Germinal center (tissue), 1 donor: ENCODE results near the gene CBLB.

Source experiments
- DNase-seq: peaks from one replicate; pipeline ENCODE4 v3.0.0; 2012; ENCODE audit warnings: mixed read lengths, low spot score

Gene CBLB

DNA sequence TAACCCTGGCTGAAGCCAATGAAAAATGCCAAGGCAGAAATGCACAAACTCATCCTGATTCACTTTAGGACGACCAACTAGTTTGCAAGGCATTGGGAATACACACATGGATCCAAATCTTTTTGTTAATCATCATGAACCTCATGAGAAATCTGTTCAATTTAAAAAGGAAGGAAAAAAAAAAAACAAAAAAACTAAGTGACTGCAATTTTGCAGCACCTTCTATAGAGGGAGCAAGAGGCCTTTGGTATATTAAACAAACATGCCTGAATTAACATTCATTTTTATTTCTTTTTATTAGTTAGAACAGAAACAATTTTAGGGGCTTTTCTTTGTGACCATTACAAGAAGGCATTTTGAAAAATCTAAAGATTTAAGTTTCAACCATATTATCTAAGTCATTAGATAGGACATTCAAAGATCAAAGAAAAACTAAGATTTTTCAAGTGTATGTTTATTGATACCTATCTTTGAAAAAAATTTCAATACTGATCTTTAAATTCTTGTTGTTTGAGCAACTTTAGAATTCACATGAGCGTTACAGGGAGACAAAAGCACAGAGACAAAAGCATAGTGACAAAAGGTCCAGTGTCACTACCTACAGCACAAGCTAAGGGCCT, 182.4 kb downstream of the CBLB start:
- peak; percentile 40 for DNase-seq

- DNase-seq, result no peak
These were observed 188.9 kb downstream of the CBLB start for GRCh38 chr3:105679951-105680350.

DNA sequence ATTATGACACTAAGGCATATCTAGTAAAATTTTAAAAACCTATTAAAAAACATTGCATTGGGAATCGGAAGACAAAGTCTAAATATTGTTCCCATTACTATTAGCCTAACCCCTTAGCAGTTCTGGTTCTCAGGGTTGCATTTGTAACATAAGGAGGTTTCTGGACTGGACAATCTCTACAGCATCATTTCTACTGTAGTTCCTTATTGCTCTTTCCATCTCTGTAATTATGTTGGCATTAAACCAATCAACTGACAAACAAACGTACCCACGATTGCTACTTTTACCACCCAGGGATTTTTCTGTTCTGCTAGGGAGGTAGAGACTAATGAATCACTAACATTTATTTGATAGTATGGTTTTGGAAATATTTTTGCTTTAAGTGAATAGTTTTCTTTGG, 190.8 kb downstream of the CBLB start:
- no peak for DNase-seq

- no peak for DNase-seq
These were observed 192.1 kb downstream of the CBLB start for GRCh38 chr3:105676621-105677300.

DNA sequence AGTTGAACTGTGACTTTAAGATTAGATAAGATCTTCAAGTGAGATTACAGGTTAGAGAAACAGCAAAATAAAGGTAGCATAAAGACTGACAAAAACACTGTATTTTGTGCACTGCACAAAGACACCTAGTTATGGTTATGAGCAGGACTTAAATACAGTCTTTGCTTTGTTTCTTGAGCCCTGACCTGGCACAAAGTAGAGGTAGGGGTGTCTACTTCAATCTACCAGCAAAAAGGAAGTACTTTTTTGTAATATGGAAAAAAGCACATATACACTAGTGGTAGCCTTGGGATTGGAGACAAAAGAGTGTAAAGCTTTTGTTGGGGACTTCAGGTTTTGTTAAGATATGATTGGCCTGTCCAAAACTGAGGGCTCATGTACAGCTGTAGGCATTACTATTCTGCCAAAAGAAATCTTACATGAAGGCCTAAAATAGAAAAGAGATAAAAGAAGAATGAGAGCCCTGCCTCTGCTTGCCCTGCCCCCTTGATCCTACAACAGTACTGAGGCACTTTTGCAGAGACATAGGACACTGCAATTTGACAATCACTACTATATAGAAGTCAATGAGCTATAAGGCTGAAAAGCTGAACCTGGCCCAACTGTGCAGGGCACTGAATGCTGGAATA, 194.3 kb downstream of the CBLB start:
- DNase-seq, result no peak

- no peak for DNase-seq
These were observed 195.8 kb downstream of the CBLB start for GRCh38 chr3:105672996-105673395.

DNA sequence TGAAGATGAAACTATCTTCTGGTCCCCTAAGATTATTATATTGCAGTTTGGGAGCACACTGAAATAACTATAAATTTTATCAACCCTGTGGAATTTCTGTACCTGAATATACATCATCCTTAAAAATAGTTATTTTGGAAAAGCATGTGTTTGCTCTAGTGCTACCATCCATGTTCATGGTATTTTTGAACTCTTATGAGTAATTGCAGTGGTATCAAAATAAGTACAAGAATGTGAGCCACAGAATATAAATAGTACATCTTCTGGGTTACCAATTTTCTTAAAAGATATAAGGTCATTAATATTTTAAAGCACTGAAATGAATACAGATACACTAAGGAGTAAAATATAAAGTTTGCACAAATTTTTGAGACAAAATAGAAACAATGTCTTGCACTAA, 206.5 kb downstream of the CBLB start:
- no peak for DNase-seq

- no peak for DNase-seq
These were observed 207.4 kb downstream of the CBLB start for GRCh38 chr3:105661461-105661860.

DNA sequence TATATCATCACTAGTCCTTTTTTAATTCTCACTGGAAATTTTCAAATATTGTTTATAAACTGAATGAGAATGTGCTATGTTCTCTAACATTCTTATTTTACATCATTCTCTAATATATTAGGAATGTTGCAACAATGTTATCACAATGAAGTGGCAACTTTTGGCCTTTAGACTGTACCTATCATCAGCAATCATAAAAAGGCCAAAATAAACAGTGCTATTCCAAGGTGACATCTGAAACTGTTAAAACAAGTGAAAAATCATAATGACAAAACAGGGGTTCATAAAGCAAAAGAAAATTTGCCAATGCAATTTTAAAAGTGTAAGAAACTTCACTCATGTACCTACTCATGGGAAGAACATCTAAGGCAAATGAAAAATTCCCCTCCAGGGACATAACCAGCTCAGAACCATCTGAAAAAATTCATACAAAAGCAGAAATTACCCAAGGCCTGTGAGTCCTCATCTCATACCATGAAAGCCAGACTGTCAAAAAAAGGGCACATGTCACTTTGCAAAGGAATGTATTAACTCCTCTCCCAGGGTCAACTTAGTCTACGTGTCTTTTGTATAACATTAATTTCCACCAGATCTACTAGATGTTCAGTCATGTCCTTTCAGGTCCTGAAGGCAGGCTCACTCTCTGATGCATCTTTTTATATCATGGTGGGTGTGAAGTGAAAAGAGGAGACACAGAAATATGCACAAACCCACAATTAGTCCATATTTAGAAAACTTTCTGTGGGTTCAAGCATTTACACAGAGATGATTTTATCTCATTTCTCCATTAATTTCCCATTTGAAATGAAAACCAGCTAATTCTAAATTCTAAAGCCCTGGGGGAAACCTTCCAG, 211.9 kb downstream of the CBLB start:
- no peak for DNase-seq

DNA sequence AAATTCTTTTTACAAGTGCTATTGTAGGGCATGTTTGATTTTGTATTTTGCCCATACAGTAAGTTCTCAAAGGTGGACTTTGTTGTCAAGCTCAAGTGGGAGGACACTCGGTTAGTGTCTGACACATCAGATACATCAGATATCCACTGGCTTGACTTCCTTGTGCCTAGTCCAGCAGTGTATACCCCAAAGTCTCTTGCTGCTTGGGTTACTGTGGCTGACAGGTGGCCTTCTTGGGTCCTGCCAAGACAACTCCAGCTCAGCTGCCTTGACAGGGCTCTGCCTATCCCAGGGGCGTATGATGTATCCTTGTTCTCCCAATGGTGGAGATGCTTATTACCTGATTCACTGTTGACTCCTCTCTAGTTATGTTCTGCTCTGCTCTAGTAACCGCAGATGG, 214.9 kb downstream of the CBLB start:
- no peak for DNase-seq

DNA sequence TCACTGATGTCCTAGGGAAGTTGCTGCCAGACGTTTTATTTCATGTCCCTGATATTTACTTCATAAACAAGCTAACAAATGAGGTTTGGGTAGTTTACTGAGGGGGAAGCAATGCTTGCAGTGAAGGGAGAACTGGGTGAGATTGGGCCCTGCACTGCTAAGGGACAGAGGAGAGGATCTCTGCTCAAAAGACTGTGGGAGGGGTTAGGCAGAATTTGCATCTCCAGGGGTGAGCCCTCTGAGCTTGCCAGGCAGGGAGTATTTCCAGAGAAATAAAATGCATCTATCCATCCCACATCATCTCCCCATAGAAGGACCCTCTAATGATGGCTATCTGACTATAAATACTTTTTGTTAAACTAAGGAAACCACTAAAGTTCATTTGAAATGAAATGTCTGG, 215.6 kb downstream of the CBLB start:
- DNase-seq, result no peak

GRCh38 chr3:105649480-105649879, 219.3 kb downstream of the CBLB start:
- DNase-seq, result no peak

DNA sequence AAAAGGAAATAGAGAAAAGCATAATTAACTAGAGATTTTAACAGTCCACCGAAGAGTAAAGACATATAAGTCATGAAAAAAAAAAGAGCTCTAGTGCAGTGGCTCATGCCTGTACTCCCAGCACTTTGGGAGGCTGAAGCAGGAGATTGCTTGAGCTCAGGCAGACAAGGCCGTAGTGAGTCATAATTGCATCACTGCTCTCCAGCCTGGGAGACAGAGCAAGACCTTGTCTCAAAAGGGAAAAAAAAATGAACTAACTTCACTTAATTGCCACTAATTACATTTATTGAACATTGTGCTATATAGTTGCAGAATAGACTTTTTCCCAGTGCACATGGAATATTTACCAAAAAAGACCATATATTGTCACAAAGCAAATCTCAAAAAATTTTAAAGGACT, 221.8 kb downstream of the CBLB start:
- DNase-seq, result no peak

DNA sequence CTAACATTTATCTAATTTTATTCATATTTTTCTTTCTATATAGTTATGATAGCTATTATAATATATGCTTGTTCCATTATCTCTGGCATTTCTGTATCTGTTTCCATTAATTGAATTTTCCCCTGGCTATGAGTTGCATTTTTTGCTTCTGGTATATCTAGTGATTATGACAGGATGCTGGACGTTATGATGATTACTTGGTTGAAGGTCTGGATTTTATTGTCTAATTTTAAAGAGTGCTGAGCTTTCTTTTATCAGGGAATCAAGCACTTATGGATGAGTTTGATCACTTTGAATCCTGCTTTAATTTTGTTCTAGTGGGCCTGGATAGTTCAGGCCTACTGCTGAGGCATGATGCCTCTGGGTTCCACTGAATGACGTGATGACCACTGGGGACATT, 229.7 kb downstream of the CBLB start:
- no peak for DNase-seq

GRCh38 chr3:105634708-105635107, 234.1 kb downstream of the CBLB start:
- DNase-seq, result no peak

GRCh38 chr3:105629718-105630117, 239.1 kb downstream of the CBLB start:
- no peak for DNase-seq

- DNase-seq, result no peak
These were observed 242.1 kb downstream of the CBLB start for GRCh38 chr3:105626739-105627138.

DNA sequence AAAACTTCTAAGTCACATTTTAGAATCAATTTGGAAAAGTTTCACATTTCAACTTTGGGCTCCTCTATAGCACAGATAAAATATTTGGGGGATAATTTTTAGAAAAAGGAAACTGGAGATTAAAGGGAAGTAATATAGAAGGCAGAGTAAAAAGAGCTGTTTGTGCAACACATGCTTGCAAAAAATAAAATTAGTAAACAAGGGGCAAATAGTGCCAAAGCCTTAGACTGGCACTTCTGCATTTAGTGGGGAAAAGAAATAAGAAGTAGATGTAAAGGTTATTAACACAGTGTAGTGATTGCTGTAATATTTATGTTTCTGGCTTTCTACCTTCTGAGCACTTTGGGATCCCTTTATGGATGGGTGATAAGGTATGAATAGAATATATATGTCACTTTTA, 246.6 kb downstream of the CBLB start:
- no peak for DNase-seq

GRCh38 chr3:105620236-105620635, 248.6 kb downstream of the CBLB start:
- DNase-seq, result no peak

GRCh38 chr3:105619651-105620050, 249.2 kb downstream of the CBLB start:
- DNase-seq, result no peak

GRCh38 chr3:105618556-105618955, 250.3 kb downstream of the CBLB start:
- DNase-seq, result no peak

DNA sequence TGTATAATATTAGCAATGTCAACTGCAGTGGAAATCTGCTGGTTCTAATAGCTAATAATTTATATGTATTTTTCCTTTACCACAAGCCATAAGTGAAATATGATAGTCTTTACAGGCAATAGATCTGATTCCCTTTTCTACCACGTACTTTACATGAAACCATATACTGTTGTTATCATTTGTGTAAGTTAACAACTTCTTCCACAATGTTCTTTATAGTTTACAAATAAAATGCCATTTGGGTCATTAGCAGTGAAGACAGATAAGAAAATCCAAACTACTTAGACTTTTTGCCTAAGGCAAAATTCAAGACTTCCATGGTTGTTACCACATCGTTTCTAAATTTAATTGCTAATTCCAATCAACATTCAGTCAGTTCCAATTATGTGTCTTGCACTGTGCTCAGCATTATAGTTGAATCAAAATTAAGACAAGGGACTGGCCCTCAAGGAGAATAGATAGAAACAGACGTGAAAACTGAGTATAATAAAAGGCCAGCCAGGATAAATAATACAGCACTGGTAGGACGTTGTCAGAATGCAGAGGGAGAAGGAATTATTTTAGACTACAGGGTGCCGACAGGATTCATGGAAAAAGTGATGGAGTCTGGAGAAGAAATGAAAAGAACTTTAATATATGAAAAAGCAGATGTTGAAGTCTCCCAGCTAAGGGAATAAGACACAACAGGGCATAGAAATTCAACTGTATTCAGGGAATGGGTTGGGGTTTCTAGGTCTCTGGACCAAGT, 252.3 kb downstream of the CBLB start:
- DNase-seq, result no peak
